Measurements from ENCODE around the gene STXBP1. TPM values are rescaled to one million over a fixed set of nuclear protein-coding genes. Genes with fewer than 3 reads are reported as not detected.

STXBP1 gene
- total RNA-seq, 6 donors from 2014 or later = 44.6 to 124 (median 76.1) TPM

DNA sequence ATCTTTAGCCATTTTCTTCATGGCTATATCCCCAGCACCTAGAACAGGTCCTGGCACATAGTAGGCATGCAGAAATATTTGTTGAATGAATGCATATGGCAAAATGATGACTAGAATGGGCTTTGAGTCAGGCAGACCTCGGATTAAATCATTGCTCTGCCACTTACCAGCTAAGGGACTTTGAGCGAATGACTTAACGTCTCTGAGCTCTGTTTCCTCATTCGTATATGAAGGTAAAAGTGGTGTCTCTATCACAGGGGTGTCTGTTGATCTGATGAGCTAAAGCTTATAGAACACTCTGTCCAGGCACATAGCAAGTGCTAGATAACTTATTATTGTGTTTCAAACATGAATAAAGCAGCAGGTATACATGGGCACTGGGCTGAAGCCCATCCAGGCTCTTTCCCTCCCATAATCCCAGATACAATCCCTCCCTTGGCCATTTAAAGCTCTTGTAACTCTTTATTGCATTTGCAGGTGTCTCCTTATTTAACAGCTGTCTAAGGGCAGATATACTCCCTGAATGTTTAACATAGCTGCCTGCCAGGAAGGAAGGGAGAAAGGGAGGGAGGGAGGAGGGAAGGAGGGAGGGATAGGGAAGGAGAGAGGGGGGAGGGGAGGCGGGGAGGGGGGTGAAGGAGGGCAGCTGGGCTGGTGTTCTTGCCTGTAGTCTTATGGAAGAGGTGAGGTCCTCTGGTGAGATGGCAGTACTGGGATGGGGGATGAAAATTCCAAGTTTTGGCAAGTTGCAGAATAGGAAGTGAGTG is 23.2 kb upstream of the STXBP1 start:
- 72% methylated on average over 5 of the region's 5 CpGs for WGBS, 2 donors
- Histone ChIP-seq H3K9me3 (no peaks in the 10 kb centered on the region), H3K4me3 (no peak overlapping the region), H3K27ac (no peak overlapping the region), H3K27me3 (no peaks in the 10 kb centered on the region), H3K36me3 (no peaks in the 10 kb centered on the region), H3K4me1 (peaks cover 7 to 30% (median 13%) of the 10 kb centered on the region in 4 donors)
- DNase-seq = no peak
- ATAC-seq (ENCODE audit: low FRiP score in 2 of 2) = no peak
- TF ChIP-seq POLR2AphosphoS5 (IDR thresholded peaks at IDR 0.05) (no peak), EP300 (IDR thresholded peaks at IDR 0.05) (no peak), CTCF (IDR thresholded peaks at IDR 0.05) (no peak), POLR2A (IDR thresholded peaks at IDR 0.05) (no peak)

GRCh38 chr9:127589955-127590370 is 22.1 kb upstream of the STXBP1 start:
- H3K4me3 ChIP-seq = no peak overlapping the region
- H3K4me1 ChIP-seq = peaks cover 0 to 21% (median 10%) of the 10 kb centered on the region in 4 donors
- DNase-seq (peak in 1 of 2 donors; percentile 71), ATAC-seq (ENCODE audit: low FRiP score in 2 of 2) (peak in 1 of 2 donors; percentile 79)
- WGBS, 2 donors = 11 to 12% methylated on average over 8 of the region's 8 CpGs
- TF ChIP-seq POLR2A (IDR thresholded peaks at IDR 0.05) (no peak), POLR2AphosphoS5 (IDR thresholded peaks at IDR 0.05) (no peak), CTCF (IDR thresholded peaks at IDR 0.05) (peak; percentile 76 to 93 (median 88))
- no peaks in the 10 kb centered on the region for H3K36me3 ChIP-seq
- H3K9me3 ChIP-seq = no peaks in the 10 kb centered on the region
- no peaks in the 10 kb centered on the region for H3K27me3 ChIP-seq
- H3K27ac ChIP-seq = no peak overlapping the region

DNA sequence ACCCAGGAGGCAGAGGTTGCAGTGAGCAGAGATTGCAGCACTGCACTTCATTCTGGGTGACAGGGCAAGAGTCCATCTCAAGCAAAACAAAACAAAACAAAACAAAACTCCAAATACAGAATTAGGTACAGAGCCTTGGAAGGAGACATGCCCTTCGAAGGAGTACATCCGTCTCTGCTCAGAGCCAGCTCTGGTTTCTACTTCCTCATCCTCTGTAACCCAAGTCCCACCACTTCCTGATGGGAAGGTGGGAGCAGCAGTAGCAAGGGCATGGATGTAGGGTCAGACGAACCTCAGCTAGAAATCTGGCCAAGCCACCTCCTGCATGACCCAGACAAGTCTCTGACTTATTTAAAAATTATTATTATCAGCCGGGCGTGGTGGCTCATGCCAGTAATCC is 16.5 kb upstream of the STXBP1 start:
- Histone ChIP-seq H3K27ac (no peak overlapping the region), H3K9me3 (no peaks in the 10 kb centered on the region), H3K4me3 (no peak overlapping the region), H3K27me3 (no peaks in the 10 kb centered on the region), H3K36me3 (no peaks in the 10 kb centered on the region), H3K4me1 (no peaks in the 10 kb centered on the region)
- 56 to 63% methylated on average over 5 of the region's 5 CpGs for WGBS, 2 donors
- DNase-seq (no peak), ATAC-seq (ENCODE audit: low FRiP score in 2 of 2) (no peak)
- no peak for TF ChIP-seq CTCF (IDR thresholded peaks at IDR 0.05)

- no peaks in the 10 kb centered on the region for H3K36me3 ChIP-seq
- H3K27ac ChIP-seq = no peak overlapping the region
- DNase-seq = no peak
These were observed 13.1 kb upstream of the STXBP1 start for GRCh38 chr9:127598839-127599549.

More at GRCh38 chr9:127598839-127599549, 13.1 kb upstream of the STXBP1 start:
- Histone ChIP-seq H3K9me3 (no peaks in the 10 kb centered on the region), H3K27me3 (no peaks in the 10 kb centered on the region), H3K4me3 (no peak overlapping the region), H3K4me1 (no peaks in the 10 kb centered on the region)
- peak in 1 of 2 donors; percentile 45 for ATAC-seq (ENCODE audit: low FRiP score in 2 of 2)
- TF ChIP-seq CTCF (IDR thresholded peaks at IDR 0.05) = no peak
- no peak for TF ChIP-seq POLR2A (IDR thresholded peaks at IDR 0.05)
- no peak for TF ChIP-seq POLR2AphosphoS5 (IDR thresholded peaks at IDR 0.05)
- no peak for TF ChIP-seq EP300 (IDR thresholded peaks at IDR 0.05)
- 61 to 68% methylated on average over 13 of the region's 13 CpGs for WGBS, 2 donors
